Ascending aorta (tissue), 2 donors: Measurements from ENCODE around the gene RAD54L. TPM values are rescaled to one million over a fixed set of nuclear protein-coding genes. Genes with fewer than 3 reads are reported as not detected.
"Not testable (repeated sequence)": the region's sequence is repeated elsewhere in the genome, so short reads cannot be mapped to it uniquely, and the experiment has no call there.

ENCODE experiments used
- DNase-seq, 2 donors: peaks; one replicate each; pipeline ENCODE4 v3.0.0-alpha.2; 2019; ENCODE audit warnings: low spot score in 2 of 2
- H3K27ac ChIP-seq, 2 donors: fragments of 200-600 bp; sonication (generic); one replicate each; pipeline ENCODE4 v1.5.1; 2016 to 2017; ENCODE audit warnings: mild to moderate bottlenecking in 1 of 2
- H3K27me3 ChIP-seq: fragments of 200-600 bp; sonication (generic); one replicate; pipeline ENCODE4 v1.5.1; 2017
- H3K36me3 ChIP-seq, 2 donors: fragments of 200-600 bp; sonication (generic); one replicate each; pipeline ENCODE4 v1.5.1; 2016
- H3K4me1 ChIP-seq, 2 donors: fragments of 200-600 bp; sonication (generic); one replicate each; pipeline ENCODE4 v1.5.1; 2016 to 2017; ENCODE audit warnings: mild to moderate bottlenecking in 1 of 2
- H3K4me3 ChIP-seq, 2 donors: fragments of 200-600 bp; sonication (generic); one replicate each; pipeline ENCODE4 v1.5.1; 2016 to 2017; ENCODE audit warnings: mild to moderate bottlenecking in 1 of 2
- H3K9me3 ChIP-seq, 2 donors: fragments of 200-600 bp; sonication (generic); one replicate each; pipeline ENCODE4 v1.5.1; 2016
- CTCF ChIP-seq, 3 experiments: fragments of 200-600 bp in 2 of 3; fragments of 450-650 bp in 1 of 3; sonication (generic) in 2 of 3; IDR thresholded peaks; one replicate each; pipeline ENCODE4 v1.5.1; 2016 to 2019; ENCODE audit warnings: antibody characterized with exemption in 3 of 3, mild to moderate bottlenecking in 1 of 3, moderate library complexity in 1 of 3
- intact Hi-C: fragments of 100-400 bp; cut with DNase I; formaldehyde crosslinking; loops from one replicate; pipeline ENCODE4 v1.15.1; 2023
- total RNA-seq: library from RNA; depleted of rRNA; stranded (reverse); fragments of >200 nt; gene quantifications from one replicate; pipeline ENCODE4 v1.1.0, GENCODE V29; 2016

Gene RAD54L
- total RNA-seq, 1 donor from 2014 or later = not detected

DNA sequence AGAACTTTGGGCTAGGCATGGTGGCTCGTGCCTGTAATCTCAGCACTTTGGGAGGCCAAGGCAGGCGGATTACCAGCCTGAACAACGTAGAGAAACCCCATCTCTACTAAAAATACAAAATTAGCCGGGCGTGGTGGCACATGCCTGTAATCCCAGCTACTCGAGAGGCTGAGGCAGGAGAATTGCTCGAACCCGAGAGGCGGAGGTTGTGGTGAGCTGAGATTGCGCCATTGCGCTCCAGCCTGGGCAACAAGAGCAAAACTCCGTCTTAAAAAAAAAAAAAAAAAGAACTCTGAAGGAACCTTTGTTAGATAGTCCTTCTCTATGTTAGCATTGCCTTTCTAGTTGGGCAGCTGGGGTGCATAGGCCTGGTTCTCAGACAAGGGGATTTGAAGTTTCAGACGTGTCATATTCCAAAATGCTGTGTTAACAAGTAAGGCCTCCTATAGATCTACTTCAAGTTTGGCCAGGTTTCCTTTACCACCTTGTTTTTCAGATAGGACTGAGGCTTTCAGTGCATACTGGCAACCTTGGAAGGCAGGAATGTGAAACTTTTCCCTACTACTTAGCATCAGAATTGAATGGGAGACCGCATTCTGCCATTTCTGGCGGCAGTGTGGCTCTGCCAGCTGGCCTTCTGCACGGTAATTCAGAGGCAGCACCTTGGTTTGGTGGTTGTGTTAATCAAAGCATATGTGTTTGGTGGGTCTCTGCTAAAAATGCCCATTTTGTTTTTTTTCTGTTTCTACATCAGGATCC lies 62.0 kb downstream of the RAD54L start:
- no peak for DNase-seq
- Histone ChIP-seq H3K27ac (no peak overlapping the region), H3K4me3 (no peak overlapping the region), H3K36me3 (peaks cover 43 to 46% of the 10 kb centered on the region in 2 donors), H3K4me1 (peaks cover 3 to 7% of the 10 kb centered on the region in 2 donors), H3K9me3 (no peaks in the 10 kb centered on the region), H3K27me3 (no peaks in the 10 kb centered on the region)
- intact Hi-C loops = loop anchor here (10.0 kb wide), 1 partner anchor 305 kb away; the partner anchor contains the start of gene MOB3C
- TF ChIP-seq CTCF (IDR thresholded peaks at IDR 0.05) = no peak

DNA sequence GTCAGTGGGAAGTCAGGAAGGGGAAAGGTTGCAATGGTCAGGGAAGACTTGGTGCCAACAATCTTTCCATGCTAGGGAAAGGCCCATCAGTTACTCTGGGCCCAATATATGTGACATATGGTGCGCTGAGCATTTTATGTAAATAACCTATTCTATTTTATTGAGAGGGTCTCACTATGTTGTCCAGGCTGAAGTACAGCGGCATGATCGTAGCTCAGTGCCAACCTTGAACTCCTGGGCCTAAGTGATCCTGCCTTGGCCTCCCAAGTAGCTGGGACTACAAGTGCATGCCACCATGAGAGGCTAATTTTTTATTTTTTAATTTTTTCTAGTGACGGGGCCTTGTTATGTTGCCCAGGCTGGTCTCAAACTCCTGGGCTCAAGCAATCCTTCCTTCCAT lies 62.8 kb downstream of the RAD54L start:
- no peak for DNase-seq
- H3K36me3 ChIP-seq = peaks cover 43 to 50% of the 10 kb centered on the region in 2 donors
- H3K9me3 ChIP-seq = no peaks in the 10 kb centered on the region
- no peaks in the 10 kb centered on the region for H3K27me3 ChIP-seq
- intact Hi-C loops = no loop called here
- TF ChIP-seq CTCF (IDR thresholded peaks at IDR 0.05) = no peak
- no peak overlapping the region for H3K4me3 ChIP-seq
- H3K27ac ChIP-seq = no peak overlapping the region
- peaks cover 0 to 3% of the 10 kb centered on the region in 2 donors for H3K4me1 ChIP-seq

GRCh38 chr1:46315669-46316403 lies 68.3 kb downstream of the RAD54L start:
- Histone ChIP-seq H3K27ac (peak overlapping the region; percentile 62 to 72), H3K4me3 (no peak overlapping the region), H3K27me3 (no peaks in the 10 kb centered on the region), H3K9me3 (no peaks in the 10 kb centered on the region), H3K4me1 (no peaks in the 10 kb centered on the region), H3K36me3 (peaks cover 33 to 57% of the 10 kb centered on the region in 2 donors)
- no peak for TF ChIP-seq CTCF (IDR thresholded peaks at IDR 0.05)
- peak in 1 of 2 donors; percentile 2 for DNase-seq
- intact Hi-C loops = no loop called here

DNA sequence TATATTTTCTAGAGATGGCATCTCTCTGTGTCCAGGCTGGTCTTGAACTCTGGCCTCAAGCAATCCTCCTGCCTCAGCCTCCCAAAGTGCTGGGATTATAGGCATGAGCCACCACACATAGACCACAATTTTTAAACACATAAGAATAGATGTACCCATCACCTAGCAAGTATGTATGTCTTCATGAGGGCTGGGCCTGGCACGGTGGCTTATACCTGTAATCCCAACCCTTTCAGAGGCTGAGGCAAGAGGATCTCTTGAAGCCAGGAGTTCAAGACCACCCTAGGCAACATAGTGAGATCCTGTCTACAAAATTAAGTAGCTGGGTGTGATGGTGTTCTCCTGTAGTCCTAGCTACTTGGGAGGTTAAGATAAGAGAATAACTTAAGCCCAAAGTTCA lies 69.8 kb downstream of the RAD54L start:
- no peaks in the 10 kb centered on the region for H3K9me3 ChIP-seq
- H3K27ac ChIP-seq = no peak overlapping the region
- no peaks in the 10 kb centered on the region for H3K4me1 ChIP-seq
- H3K27me3 ChIP-seq = no peaks in the 10 kb centered on the region
- intact Hi-C loops = no loop called here
- H3K36me3 ChIP-seq = peaks cover 19 to 42% of the 10 kb centered on the region in 2 donors
- TF ChIP-seq CTCF (IDR thresholded peaks at IDR 0.05) = no peak
- DNase-seq = peak in 1 of 2 donors; percentile 24
- no peak overlapping the region for H3K4me3 ChIP-seq

DNA sequence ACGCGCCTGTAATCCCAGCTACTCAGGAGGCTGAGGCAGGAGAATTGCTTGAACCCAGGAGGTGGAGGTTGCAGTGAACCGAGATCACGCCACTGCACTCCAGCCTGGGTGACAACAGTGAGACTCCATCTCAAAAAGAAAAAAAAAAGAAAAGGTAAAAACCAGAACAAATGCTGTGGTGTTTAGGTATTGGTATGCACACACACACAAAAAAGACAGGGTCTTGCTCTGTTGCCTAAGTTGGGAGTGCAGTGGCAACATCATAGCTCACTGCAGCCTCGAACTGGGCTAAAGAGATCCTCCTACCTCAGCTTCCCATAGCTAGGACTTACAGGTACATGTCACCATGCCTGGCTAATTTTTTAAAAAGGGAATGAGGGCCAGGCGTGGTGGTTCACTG lies 71.7 kb downstream of the RAD54L start:
- H3K4me1 ChIP-seq = not testable (repeated sequence)

GRCh38 chr1:46319960-46320914 lies 72.7 kb downstream of the RAD54L start:
- H3K4me3 ChIP-seq, H3K27ac ChIP-seq, intact Hi-C loops, H3K9me3 ChIP-seq, H3K4me1 ChIP-seq, H3K27me3 ChIP-seq: not testable (repeated sequence)
- H3K36me3 ChIP-seq = peaks cover 6 to 16% of the 10 kb centered on the region in 2 donors
- DNase-seq = peak in 1 of 2 donors; percentile 25

More for the DNA sequence above, 71.7 kb downstream of the RAD54L start:
- H3K36me3 ChIP-seq = peaks cover 6 to 23% of the 10 kb centered on the region in 2 donors
- peak in 1 of 2 donors; percentile 12 for DNase-seq
- intact Hi-C loops, H3K9me3 ChIP-seq, H3K27ac ChIP-seq, H3K4me3 ChIP-seq, H3K27me3 ChIP-seq: not testable (repeated sequence)

GRCh38 chr1:46322191-46322590 lies 74.6 kb downstream of the RAD54L start:
- intact Hi-C loops, H3K27me3 ChIP-seq: not testable (repeated sequence)

GRCh38 chr1:46325285-46326076 lies 77.9 kb downstream of the RAD54L start:
- DNase-seq, H3K4me1 ChIP-seq, H3K4me3 ChIP-seq, intact Hi-C loops, H3K36me3 ChIP-seq, H3K9me3 ChIP-seq, H3K27ac ChIP-seq, H3K27me3 ChIP-seq: not testable (repeated sequence)

More at GRCh38 chr1:46322191-46322590, 74.6 kb downstream of the RAD54L start:
- not testable (repeated sequence) for H3K27ac ChIP-seq, H3K4me3 ChIP-seq, DNase-seq, H3K36me3 ChIP-seq, H3K9me3 ChIP-seq, H3K4me1 ChIP-seq
